Measurements from ENCODE around the gene ABCG1.

ABCG1 gene

DNA sequence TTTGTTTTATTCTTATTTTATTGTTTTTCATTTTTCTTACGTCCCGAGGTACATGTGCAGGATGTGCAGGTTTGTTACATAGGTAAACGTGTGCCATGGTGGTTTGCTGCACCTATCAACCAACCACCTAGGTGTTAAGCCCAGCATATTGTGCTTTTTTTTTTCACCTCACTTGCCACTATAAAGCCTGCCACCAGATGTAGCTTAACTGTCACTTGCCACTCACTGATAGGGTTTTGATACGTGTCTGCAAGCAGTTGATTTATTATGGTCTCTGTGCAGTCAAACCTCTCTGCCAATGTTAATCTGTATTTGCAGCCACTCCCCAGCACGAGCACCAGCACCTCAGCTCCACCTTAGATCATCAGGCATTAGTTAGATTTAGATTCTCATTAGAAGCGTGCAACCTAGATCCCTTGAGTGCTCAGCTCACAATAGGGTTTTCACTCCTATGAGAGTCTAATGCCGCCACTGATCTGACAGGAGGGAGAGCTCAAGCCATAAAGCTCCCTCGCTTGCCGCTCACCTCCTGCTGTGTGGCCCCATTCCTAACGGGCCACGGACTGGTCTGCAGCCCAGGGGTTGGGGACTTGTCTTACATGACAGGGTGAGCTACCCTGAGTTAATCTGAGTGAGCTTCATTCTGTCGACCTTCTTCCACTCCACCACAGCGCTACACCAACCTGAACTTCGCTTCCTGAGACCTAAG, 17.9 kb upstream of the ABCG1 start:
- H3K4me3 ChIP-seq (ENCODE audit: low read length), result no peak overlapping the region
- TF ChIP-seq, protein P1, sequence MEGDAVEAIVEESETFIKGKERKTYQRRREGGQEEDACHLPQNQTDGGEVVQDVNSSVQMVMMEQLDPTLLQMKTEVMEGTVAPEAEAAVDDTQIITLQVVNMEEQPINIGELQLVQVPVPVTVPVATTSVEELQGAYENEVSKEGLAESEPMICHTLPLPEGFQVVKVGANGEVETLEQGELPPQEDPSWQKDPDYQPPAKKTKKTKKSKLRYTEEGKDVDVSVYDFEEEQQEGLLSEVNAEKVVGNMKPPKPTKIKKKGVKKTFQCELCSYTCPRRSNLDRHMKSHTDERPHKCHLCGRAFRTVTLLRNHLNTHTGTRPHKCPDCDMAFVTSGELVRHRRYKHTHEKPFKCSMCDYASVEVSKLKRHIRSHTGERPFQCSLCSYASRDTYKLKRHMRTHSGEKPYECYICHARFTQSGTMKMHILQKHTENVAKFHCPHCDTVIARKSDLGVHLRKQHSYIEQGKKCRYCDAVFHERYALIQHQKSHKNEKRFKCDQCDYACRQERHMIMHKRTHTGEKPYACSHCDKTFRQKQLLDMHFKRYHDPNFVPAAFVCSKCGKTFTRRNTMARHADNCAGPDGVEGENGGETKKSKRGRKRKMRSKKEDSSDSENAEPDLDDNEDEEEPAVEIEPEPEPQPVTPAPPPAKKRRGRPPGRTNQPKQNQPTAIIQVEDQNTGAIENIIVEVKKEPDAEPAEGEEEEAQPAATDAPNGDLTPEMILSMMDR (IDR thresholded peaks at IDR 0.05; ENCODE audit: insufficient read depth, low read depth, low read length, missing control alignments), result no peak
- DNase-seq (ENCODE audit: low read depth), result no peak

DNA sequence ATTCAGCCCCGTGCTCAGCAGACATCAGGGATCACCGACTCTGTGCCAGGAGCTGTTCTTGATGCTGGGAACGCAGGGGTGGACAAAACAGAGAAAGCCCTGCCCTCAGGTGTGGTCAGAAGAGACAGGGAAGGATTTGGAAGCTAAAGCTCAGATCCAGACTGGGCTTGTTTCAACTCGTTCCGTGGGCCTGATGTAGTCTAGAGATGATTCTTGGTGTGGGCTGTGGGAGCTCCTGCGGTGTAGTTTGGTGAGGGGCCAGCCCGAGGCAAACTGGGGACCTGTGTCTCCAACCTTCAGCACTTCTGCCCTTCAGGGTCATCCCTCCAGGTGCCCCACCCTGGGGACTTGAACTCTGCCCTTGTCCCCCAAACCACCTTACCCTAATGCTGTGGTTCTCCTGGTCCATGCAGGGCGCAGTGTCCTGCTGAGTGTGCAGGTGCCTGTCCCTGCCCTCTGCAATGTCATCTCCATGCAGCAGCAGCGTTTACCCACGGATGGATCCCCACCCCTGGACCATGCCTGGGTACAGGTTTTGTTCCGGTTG, 17.3 kb upstream of the ABCG1 start:
- DNase-seq (ENCODE audit: low read depth), result peak; percentile 71
- no peak overlapping the region for H3K4me3 ChIP-seq (ENCODE audit: low read length)
- TF ChIP-seq, protein P1 (IDR thresholded peaks at IDR 0.05; ENCODE audit: insufficient read depth, low read depth, low read length, missing control alignments), result no peak

DNA sequence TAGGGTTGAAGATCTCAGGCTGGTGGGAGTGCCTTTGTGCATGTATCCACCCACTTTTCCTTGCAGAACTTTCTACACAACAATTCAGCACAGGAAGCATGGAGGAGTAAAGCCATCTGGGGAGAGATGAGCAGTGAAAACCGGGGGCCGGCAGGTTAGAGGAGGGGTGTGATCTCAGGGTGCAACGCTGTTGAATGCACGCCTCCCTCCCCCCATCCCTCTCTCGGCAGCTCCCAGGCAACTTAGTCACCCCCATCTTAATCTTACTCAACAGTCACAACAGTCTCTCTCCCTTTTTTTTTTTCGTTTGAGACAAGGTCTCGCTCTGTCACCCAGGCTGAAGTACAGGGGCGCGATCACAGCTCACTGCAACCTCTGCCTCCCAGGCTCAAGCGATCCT, 16.6 kb upstream of the ABCG1 start:
- TF ChIP-seq, protein P1 (IDR thresholded peaks at IDR 0.05; ENCODE audit: insufficient read depth, low read depth, low read length, missing control alignments), result no peak
- DNase-seq (ENCODE audit: low read depth), result no peak
- H3K4me3 ChIP-seq (ENCODE audit: low read length), result no peak overlapping the region

DNA sequence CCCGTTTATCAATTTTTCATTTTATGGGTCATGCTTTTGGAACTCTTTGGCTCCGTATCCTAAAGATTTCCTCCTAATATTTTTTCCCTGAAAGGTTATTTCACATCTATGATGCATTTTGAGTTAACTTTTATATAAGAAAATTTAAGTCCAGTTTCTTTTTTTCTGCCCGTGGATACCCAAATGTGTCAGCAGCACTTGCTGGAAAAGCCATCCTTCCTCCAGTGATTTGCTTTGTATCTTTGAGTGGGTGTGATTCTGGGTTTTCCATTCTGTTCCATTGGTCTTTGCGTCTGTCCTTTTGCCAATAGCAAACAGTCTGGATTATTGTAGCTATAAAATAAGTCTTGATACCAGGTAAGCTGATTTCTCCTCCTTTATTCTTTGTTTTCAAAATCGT, 15.6 kb upstream of the ABCG1 start:
- H3K4me3 ChIP-seq (ENCODE audit: low read length), result no peak overlapping the region
- TF ChIP-seq, protein P1 (IDR thresholded peaks at IDR 0.05; ENCODE audit: insufficient read depth, low read depth, low read length, missing control alignments), result no peak
- DNase-seq (ENCODE audit: low read depth), result no peak

DNA sequence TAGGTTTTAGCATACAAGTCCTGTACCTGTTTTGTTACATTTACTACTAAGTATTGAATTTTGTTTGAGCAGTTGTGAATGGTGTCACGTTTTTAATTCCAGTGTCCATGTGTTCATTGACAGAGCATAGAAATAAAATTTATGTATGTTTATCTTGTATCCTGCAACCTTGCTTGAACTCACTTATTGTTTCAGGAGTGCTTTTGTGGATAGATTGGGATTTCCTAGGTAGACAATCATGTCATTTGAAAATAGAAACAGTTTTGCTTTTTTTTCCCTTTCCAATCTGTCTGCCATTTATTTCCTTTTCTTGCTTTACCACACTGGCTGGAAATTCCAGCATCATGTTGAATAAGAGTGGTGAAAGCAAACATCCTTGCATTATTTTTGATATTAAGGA, 15.0 kb upstream of the ABCG1 start:
- DNase-seq (ENCODE audit: low read depth), result no peak
- H3K4me3 ChIP-seq (ENCODE audit: low read length), result no peak overlapping the region
- TF ChIP-seq, protein P1 (IDR thresholded peaks at IDR 0.05; ENCODE audit: insufficient read depth, low read depth, low read length, missing control alignments), result no peak

DNA sequence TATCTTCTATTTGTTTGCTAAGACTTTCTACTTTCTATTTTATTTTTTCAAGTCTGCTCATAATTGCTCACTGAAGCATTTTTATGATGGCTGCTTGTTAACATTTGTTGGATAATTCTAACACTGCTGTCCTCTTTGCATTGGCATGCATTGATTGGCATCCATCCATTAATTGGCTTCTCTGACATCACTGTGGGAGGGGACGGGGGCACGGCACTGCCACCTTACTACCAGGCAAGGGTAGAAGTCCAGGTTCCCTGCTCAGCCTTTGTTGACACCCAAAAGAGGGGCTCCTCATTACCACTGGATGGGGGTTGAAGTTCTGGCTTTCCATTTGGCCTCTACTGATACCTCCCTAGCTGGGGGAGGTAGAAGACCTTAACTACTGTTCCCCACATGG, 11.5 kb upstream of the ABCG1 start:
- TF ChIP-seq, protein P1 (IDR thresholded peaks at IDR 0.05; ENCODE audit: insufficient read depth, low read depth, low read length, missing control alignments), result no peak
- no peak for DNase-seq (ENCODE audit: low read depth)
- H3K4me3 ChIP-seq (ENCODE audit: low read length), result no peak overlapping the region

DNA sequence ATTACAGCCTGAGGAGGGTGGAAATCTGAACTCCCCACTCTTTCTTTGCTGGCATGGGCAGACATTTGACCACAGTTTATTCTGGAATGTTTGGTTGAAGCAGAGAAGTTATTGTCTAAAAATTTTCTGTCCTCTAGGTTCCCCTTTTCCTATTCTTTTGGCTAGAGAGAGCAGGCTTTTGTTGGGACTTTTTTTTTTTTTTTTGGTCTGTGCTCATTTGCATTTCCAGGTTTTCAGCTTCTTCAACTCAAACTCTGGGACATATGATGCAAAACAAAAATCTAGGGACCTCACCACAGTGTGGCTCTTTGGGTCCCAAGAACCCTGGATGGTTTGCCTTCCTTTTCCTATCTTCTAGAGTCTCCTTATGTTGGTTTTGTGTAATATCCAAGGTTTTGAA, 10.9 kb upstream of the ABCG1 start:
- DNase-seq (ENCODE audit: low read depth), result no peak
- TF ChIP-seq, protein P1 (IDR thresholded peaks at IDR 0.05; ENCODE audit: insufficient read depth, low read depth, low read length, missing control alignments), result no peak
- H3K4me3 ChIP-seq (ENCODE audit: low read length), result no peak overlapping the region

Data from epithelial cell of esophagus (primary cell).